Upper lobe of left lung (tissue), 6 donors: ENCODE measurements around the gene OR2T1. TPM values are rescaled to one million over a fixed set of nuclear protein-coding genes. Genes with fewer than 3 reads are reported as not detected.

Source experiments
- ATAC-seq, 2 donors: fragments of 200-7000 bp; cut with Tn5 transposase; one replicate each; pipeline ENCODE4 v1.9.1; 2022; ENCODE audit warnings: mild to moderate bottlenecking in 2 of 2, moderate library complexity in 2 of 2; ENCODE audit not compliant: low FRiP score in 2 of 2
- DNase-seq, 2 donors: peaks; one replicate each; pipeline ENCODE4 v3.0.0-alpha.2; 2019 to 2020
- H3K27ac ChIP-seq, 4 donors: fragments of 200-600 bp; sonication (generic); one replicate each; pipeline ENCODE4 v1.5.1; 2016 to 2019
- H3K27me3 ChIP-seq, 4 donors: fragments of 200-600 bp; sonication (generic); one replicate each; pipeline ENCODE4 v1.5.1; 2017 to 2019
- H3K36me3 ChIP-seq, 4 donors: fragments of 200-600 bp; sonication (generic); one replicate each; pipeline ENCODE4 v1.5.1; 2016 to 2019
- H3K4me1 ChIP-seq, 4 donors: fragments of 200-600 bp; sonication (generic); one replicate each; pipeline ENCODE4 v1.5.1; 2018 to 2019
- H3K4me3 ChIP-seq, 4 donors: fragments of 200-600 bp; sonication (generic); one replicate each; pipeline ENCODE4 v1.5.1; 2017 to 2019; ENCODE audit warnings: mild to moderate bottlenecking in 2 of 4, moderate library complexity in 1 of 4
- H3K9me3 ChIP-seq, 4 donors: fragments of 200-600 bp; sonication (generic); one replicate each; pipeline ENCODE4 v1.5.1; 2018 to 2019
- CTCF ChIP-seq, 6 experiments: fragments of 450-650 bp in 4 of 6; fragments of 200-600 bp in 2 of 6; sonication (generic) in 2 of 6; IDR thresholded peaks; one replicate each; pipeline ENCODE4 v1.5.1; 2016 to 2019; ENCODE audit warnings: antibody characterized with exemption in 6 of 6
- EP300 ChIP-seq, 4 donors: sonication (generic); formaldehyde crosslinking; IDR thresholded peaks; one replicate each; pipeline ENCODE4 v1.5.1; 2017; ENCODE audit warnings: antibody characterized with exemption in 4 of 4, control low read depth in 2 of 4
- POLR2A ChIP-seq, 4 donors: fragments of 450-650 bp; IDR thresholded peaks; one replicate each; pipeline ENCODE4 v1.5.1; 2016 to 2017; ENCODE audit warnings: antibody characterized with exemption in 4 of 4, mild to moderate bottlenecking in 2 of 4
- POLR2AphosphoS5 ChIP-seq, 2 donors: sonication (generic); formaldehyde crosslinking; IDR thresholded peaks; one replicate each; pipeline ENCODE4 v1.5.1; 2017; ENCODE audit warnings: antibody characterized with exemption in 2 of 2
- WGBS, 2 donors: methylation state at CpG; one replicate each; pipeline ENCODE4 v1.1.5; 2017 to 2018; 5-methylcytosine and 5-hydroxymethylcytosine counted together
- total RNA-seq, 6 donors: library from RNA; depleted of rRNA in 4 of 6; stranded (reverse); fragments of >200 nt in 4 of 6; gene quantifications; one replicate each; pipeline versions ENCODE4 v1.1.0 to v1.2.1, GENCODE V29; 2016 to 2021
- donor health status: DM: no; HTN: no; CAD: no; lungs with moderate emphysema.
- donor health status: DM: no; HTN: yes; CAD: no; lungs with severe emphysema.

OR2T1 gene
- total RNA-seq, 6 donors from 2014 or later = not detected

- no peak for ATAC-seq
- no peak for TF ChIP-seq POLR2AphosphoS5 (IDR thresholded peaks at IDR 0.05)
- no peak for TF ChIP-seq POLR2A (IDR thresholded peaks at IDR 0.05)
- no peak for TF ChIP-seq EP300 (IDR thresholded peaks at IDR 0.05)
- no peak for TF ChIP-seq CTCF (IDR thresholded peaks at IDR 0.05)
- H3K9me3 ChIP-seq = no peaks in the 10 kb centered on the region
- H3K27ac ChIP-seq = no peak overlapping the region
- no peaks in the 10 kb centered on the region for H3K36me3 ChIP-seq
- no peak for DNase-seq
- no peak overlapping the region for H3K4me3 ChIP-seq
- H3K4me1 ChIP-seq = no peaks in the 10 kb centered on the region
- H3K27me3 ChIP-seq = no peaks in the 10 kb centered on the region
- WGBS, 2 donors = 49 to 62% methylated on average over 3 to 5 of the region's 5 CpGs
Observed at GRCh38 chr1:248372394-248372793, 30.5 kb upstream of the OR2T1 start.

GRCh38 chr1:248373761-248374160 lies 29.1 kb upstream of the OR2T1 start:
- DNase-seq = no peak
- no peak for ATAC-seq
- Histone ChIP-seq H3K27me3 (no peaks in the 10 kb centered on the region), H3K4me3 (no peak overlapping the region), H3K9me3 (no peaks in the 10 kb centered on the region), H3K4me1 (no peaks in the 10 kb centered on the region), H3K27ac (no peak overlapping the region), H3K36me3 (no peaks in the 10 kb centered on the region)
- TF ChIP-seq POLR2AphosphoS5 (IDR thresholded peaks at IDR 0.05) (no peak), EP300 (IDR thresholded peaks at IDR 0.05) (no peak), CTCF (IDR thresholded peaks at IDR 0.05) (no peak)
- WGBS, 2 donors = 85 to 89% methylated on average over 4 of the region's 4 CpGs

- no peak within 1 kb of the TSS for H3K4me3 ChIP-seq
Observed at GRCh38 chr1:248375446-248375845, 27.4 kb upstream of the OR2T1 start, which contains the start of gene OR2T6. Gene OR2T6, plus strand, starts transcription at chr1:248375746. Its CDS starts 11,863 bp downstream, at chr1:248387609.

GRCh38 chr1:248376916-248377315 lies 25.9 kb upstream of the OR2T1 start:
- Histone ChIP-seq H3K9me3 (no peaks in the 10 kb centered on the region), H3K36me3 (no peaks in the 10 kb centered on the region), H3K27me3 (no peaks in the 10 kb centered on the region), H3K4me1 (no peaks in the 10 kb centered on the region), H3K4me3 (no peak overlapping the region), H3K27ac (no peak overlapping the region)
- 55 to 59% methylated on average over 3 of the region's 3 CpGs for WGBS, 2 donors
- no peak for TF ChIP-seq EP300 (IDR thresholded peaks at IDR 0.05)
- TF ChIP-seq POLR2A (IDR thresholded peaks at IDR 0.05) = no peak
- TF ChIP-seq CTCF (IDR thresholded peaks at IDR 0.05) = no peak
- TF ChIP-seq POLR2AphosphoS5 (IDR thresholded peaks at IDR 0.05) = no peak
- DNase-seq (no peak), ATAC-seq (no peak)

More at GRCh38 chr1:248375446-248375845, 27.4 kb upstream of the OR2T1 start, which contains the start of gene OR2T6:
- Histone ChIP-seq H3K9me3 (no peaks in the 10 kb centered on the region), H3K4me1 (no peaks in the 10 kb centered on the region), H3K27me3 (no peaks in the 10 kb centered on the region), H3K27ac (no peak within 1 kb of the TSS), H3K36me3 (no peaks in the 10 kb centered on the region)
- DNase-seq (no peak), ATAC-seq (no peak)
- TF ChIP-seq EP300 (IDR thresholded peaks at IDR 0.05) = no peak
- TF ChIP-seq CTCF (IDR thresholded peaks at IDR 0.05) = no peak
- TF ChIP-seq POLR2AphosphoS5 (IDR thresholded peaks at IDR 0.05) = no peak
- no peak for TF ChIP-seq POLR2A (IDR thresholded peaks at IDR 0.05)

GRCh38 chr1:248380854-248381253 lies 22.0 kb upstream of the OR2T1 start:
- no peak for TF ChIP-seq POLR2AphosphoS5 (IDR thresholded peaks at IDR 0.05)
- TF ChIP-seq CTCF (IDR thresholded peaks at IDR 0.05) = no peak
- TF ChIP-seq POLR2A (IDR thresholded peaks at IDR 0.05) = no peak
- TF ChIP-seq EP300 (IDR thresholded peaks at IDR 0.05) = no peak
- no peak overlapping the region for H3K27ac ChIP-seq
- H3K9me3 ChIP-seq = no peaks in the 10 kb centered on the region
- WGBS, 2 donors = 82 to 89% methylated on average over 3 of the region's 3 CpGs
- ATAC-seq (no peak), DNase-seq (no peak)
- H3K36me3 ChIP-seq = no peaks in the 10 kb centered on the region
- H3K4me3 ChIP-seq = no peak overlapping the region
- no peaks in the 10 kb centered on the region for H3K27me3 ChIP-seq
- no peaks in the 10 kb centered on the region for H3K4me1 ChIP-seq
